Esophagus squamous epithelium (tissue), 4 donors: ENCODE results near the gene CSMD2.

ENCODE experiments used
- POLR2A ChIP-seq, 4 donors: fragments of 450-650 bp; IDR thresholded peaks; one replicate each; pipeline ENCODE4 v1.6.1; 2017; ENCODE audit warnings: antibody characterized with exemption in 4 of 4, mild to moderate bottlenecking in 4 of 4, moderate library complexity in 3 of 4
- TF ChIP-seq, protein P1 (sequence below), 6 experiments: fragments of 450-650 bp in 4 of 6; fragments of 200-600 bp in 2 of 6; sonication (generic) in 2 of 6; IDR thresholded peaks; one replicate each; pipeline ENCODE4 v1.5.1; 2016 to 2019; ENCODE audit warnings: antibody characterized with exemption in 6 of 6, mild to moderate bottlenecking in 4 of 6, moderate library complexity in 4 of 6

GRCh38 chr1:34178072-34178471 lies 13.0 kb upstream of the CSMD2 start:
- TF ChIP-seq, protein P1, sequence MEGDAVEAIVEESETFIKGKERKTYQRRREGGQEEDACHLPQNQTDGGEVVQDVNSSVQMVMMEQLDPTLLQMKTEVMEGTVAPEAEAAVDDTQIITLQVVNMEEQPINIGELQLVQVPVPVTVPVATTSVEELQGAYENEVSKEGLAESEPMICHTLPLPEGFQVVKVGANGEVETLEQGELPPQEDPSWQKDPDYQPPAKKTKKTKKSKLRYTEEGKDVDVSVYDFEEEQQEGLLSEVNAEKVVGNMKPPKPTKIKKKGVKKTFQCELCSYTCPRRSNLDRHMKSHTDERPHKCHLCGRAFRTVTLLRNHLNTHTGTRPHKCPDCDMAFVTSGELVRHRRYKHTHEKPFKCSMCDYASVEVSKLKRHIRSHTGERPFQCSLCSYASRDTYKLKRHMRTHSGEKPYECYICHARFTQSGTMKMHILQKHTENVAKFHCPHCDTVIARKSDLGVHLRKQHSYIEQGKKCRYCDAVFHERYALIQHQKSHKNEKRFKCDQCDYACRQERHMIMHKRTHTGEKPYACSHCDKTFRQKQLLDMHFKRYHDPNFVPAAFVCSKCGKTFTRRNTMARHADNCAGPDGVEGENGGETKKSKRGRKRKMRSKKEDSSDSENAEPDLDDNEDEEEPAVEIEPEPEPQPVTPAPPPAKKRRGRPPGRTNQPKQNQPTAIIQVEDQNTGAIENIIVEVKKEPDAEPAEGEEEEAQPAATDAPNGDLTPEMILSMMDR (IDR thresholded peaks at IDR 0.05), result no peak
- no peak for TF ChIP-seq POLR2A (IDR thresholded peaks at IDR 0.05)
